ENCODE data around the gene TOMM20.

GRCh38 chr1:235160957-235161684, 32.5 kb upstream of the TOMM20 start, which contains the start of gene RBM34:
- TF ChIP-seq, protein P1, sequence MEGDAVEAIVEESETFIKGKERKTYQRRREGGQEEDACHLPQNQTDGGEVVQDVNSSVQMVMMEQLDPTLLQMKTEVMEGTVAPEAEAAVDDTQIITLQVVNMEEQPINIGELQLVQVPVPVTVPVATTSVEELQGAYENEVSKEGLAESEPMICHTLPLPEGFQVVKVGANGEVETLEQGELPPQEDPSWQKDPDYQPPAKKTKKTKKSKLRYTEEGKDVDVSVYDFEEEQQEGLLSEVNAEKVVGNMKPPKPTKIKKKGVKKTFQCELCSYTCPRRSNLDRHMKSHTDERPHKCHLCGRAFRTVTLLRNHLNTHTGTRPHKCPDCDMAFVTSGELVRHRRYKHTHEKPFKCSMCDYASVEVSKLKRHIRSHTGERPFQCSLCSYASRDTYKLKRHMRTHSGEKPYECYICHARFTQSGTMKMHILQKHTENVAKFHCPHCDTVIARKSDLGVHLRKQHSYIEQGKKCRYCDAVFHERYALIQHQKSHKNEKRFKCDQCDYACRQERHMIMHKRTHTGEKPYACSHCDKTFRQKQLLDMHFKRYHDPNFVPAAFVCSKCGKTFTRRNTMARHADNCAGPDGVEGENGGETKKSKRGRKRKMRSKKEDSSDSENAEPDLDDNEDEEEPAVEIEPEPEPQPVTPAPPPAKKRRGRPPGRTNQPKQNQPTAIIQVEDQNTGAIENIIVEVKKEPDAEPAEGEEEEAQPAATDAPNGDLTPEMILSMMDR (IDR thresholded peaks at IDR 0.05; ENCODE audit: insufficient read depth, low read length, poor library complexity, severe bottlenecking), result no peak
- no peak for TF ChIP-seq EZH2phosphoT487 (conservative IDR thresholded peaks at IDR 0.05; ENCODE audit: low read length)
